KMS-11 (cell line): ENCODE results near the gene OSBPL3.

ENCODE experiments used
- H2AFZ ChIP-seq: fragments of 200-600 bp; sonication (generic); 2 replicates; pipeline ENCODE4 v1.6.1; 2016; ENCODE audit warnings: antibody characterized with exemption, mixed run types, low read depth
- H3K27ac ChIP-seq: fragments of 200-600 bp; sonication (generic); 2 replicates; pipeline ENCODE4 v1.6.1; 2016; ENCODE audit warnings: mild to moderate bottlenecking, mixed run types
- H3K27me3 ChIP-seq: fragments of 200-600 bp; sonication (generic); 2 replicates; pipeline ENCODE4 v1.6.1; 2017; ENCODE audit warnings: mild to moderate bottlenecking, low read depth, mixed run types, moderate library complexity; ENCODE audit not compliant: insufficient read depth
- H3K36me3 ChIP-seq: fragments of 200-600 bp; sonication (generic); 2 replicates; pipeline ENCODE4 v1.6.1; 2017; ENCODE audit warnings: mild to moderate bottlenecking, mixed run types; ENCODE audit not compliant: insufficient read depth
- H3K4me1 ChIP-seq: fragments of 200-600 bp; sonication (generic); 2 replicates; pipeline ENCODE4 v1.6.1; 2016; ENCODE audit warnings: mild to moderate bottlenecking, low read depth, mixed run types; ENCODE audit not compliant: poor library complexity, severe bottlenecking
- H3K4me2 ChIP-seq: fragments of 200-600 bp; sonication (generic); 2 replicates; pipeline ENCODE4 v1.7.0; 2016; ENCODE audit warnings: mild to moderate bottlenecking, mixed run types
- H3K4me3 ChIP-seq: fragments of 200-600 bp; sonication (generic); IDR thresholded peaks from 2 replicates; pipeline ENCODE4 v1.6.1; 2017; ENCODE audit warnings: low read depth, low read length, mixed read lengths; ENCODE audit not compliant: insufficient read depth
- H3K79me2 ChIP-seq: fragments of 200-600 bp; sonication (generic); 2 replicates; pipeline ENCODE4 v1.6.1; 2016; ENCODE audit warnings: low read depth, mixed run types; ENCODE audit not compliant: insufficient read depth
- H3K9ac ChIP-seq: fragments of 200-600 bp; sonication (generic); 2 replicates; pipeline ENCODE4 v1.6.1; 2016; ENCODE audit warnings: mild to moderate bottlenecking, mixed run types
- H4K20me1 ChIP-seq: fragments of 200-600 bp; sonication (generic); 2 replicates; pipeline ENCODE4 v1.6.1; 2016; ENCODE audit warnings: mild to moderate bottlenecking, mixed run types; ENCODE audit not compliant: insufficient read depth
- CTCF ChIP-seq: fragments of 200-600 bp; sonication (generic); conservative IDR thresholded peaks from 2 replicates; pipeline ENCODE4 v1.6.1; 2017; ENCODE audit warnings: low read depth, mild to moderate bottlenecking, antibody characterized with exemption, low read length, moderate library complexity, mixed read lengths

OSBPL3 gene

DNA sequence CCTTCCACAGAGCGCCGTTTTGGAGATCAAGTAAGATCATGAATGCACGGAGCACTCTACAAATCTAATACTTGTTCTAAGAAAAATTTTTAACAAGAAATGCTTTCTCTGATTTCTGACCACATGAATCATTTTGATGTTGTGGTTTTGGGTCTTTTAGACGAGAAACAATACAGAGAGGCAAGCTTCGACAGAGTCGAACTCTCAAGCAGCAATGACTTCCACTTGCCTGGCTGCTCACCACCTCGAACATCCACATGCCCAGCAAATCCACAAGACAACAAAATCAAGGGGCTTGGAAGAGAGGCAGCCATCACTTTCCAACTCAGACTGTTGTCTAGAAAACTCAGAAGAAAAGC is 153.3 kb downstream of the OSBPL3 start:
- Histone ChIP-seq H2AFZ (no peak overlapping the region), H3K4me1 (peaks cover 35% of the 10 kb centered on the region), H3K79me2 (no peaks in the 10 kb centered on the region), H3K4me2 (no peak overlapping the region), H3K9ac (no peak overlapping the region), H3K27me3 (no peaks in the 10 kb centered on the region), H3K4me3 (no peak overlapping the region), H3K27ac (no peak overlapping the region), H4K20me1 (no peaks in the 10 kb centered on the region), H3K36me3 (no peaks in the 10 kb centered on the region)
- TF ChIP-seq CTCF, result no peak

- H3K36me3 ChIP-seq, result no peaks in the 10 kb centered on the region
- no peak overlapping the region for H2AFZ ChIP-seq
- H3K4me1 ChIP-seq, result peaks cover 39% of the 10 kb centered on the region
- no peaks in the 10 kb centered on the region for H4K20me1 ChIP-seq
- H3K4me2 ChIP-seq, result no peak overlapping the region
- no peak overlapping the region for H3K27ac ChIP-seq
- no peaks in the 10 kb centered on the region for H3K79me2 ChIP-seq
- H3K9ac ChIP-seq, result no peak overlapping the region
- no peak for TF ChIP-seq CTCF
- H3K27me3 ChIP-seq, result no peaks in the 10 kb centered on the region
- H3K4me3 ChIP-seq, result no peak overlapping the region
These were observed 153.9 kb downstream of the OSBPL3 start for GRCh38 chr7:24825931-24826661.

DNA sequence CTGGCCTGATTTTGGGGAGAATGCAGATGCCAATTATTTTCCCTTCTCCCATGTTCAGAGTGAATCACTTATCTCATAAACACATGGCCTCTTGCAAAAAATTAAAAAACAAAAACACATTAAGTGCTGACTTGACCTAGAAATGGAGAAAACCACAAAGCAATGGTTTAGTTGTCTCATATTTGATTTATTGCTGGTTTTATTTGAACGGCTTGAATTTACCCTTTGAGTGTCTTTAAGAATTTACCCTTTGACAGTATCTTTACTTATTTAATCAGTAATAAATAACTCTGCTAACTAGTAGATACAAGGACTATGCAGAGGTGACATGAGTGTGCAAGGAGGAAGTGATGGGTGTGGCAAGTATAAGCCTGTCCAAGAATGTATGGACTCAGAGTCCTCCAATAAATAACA is 154.6 kb downstream of the OSBPL3 start:
- Histone ChIP-seq H3K9ac (no peak overlapping the region), H3K27ac (no peak overlapping the region), H3K4me2 (no peak overlapping the region), H3K4me3 (no peak overlapping the region), H3K79me2 (no peaks in the 10 kb centered on the region), H2AFZ (no peak overlapping the region), H3K27me3 (no peaks in the 10 kb centered on the region), H3K36me3 (no peaks in the 10 kb centered on the region), H4K20me1 (no peaks in the 10 kb centered on the region), H3K4me1 (peaks cover 46% of the 10 kb centered on the region)
- TF ChIP-seq CTCF, result no peak

DNA sequence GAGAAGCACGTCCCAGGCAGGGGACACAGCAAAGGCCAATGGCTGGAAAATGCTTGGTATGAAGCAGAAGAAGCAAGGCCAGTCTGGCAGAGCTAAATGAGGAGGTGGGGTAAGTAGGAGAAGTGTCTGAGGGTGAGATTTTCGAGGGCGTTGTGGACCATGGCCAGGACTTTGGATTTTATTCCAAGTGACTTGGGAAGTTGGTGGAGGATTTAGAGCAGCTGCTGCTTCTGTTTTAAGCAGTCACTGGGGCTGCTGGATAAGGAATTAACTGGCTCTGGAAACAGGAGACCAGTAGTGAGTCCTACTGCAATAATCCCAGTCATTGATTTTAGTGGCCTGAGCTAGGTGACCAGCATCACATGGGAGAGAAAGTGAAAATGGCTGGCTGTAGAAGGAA is 155.1 kb downstream of the OSBPL3 start:
- no peak overlapping the region for H2AFZ ChIP-seq
- no peak for TF ChIP-seq CTCF
- no peak overlapping the region for H3K27ac ChIP-seq
- no peaks in the 10 kb centered on the region for H3K36me3 ChIP-seq
- H4K20me1 ChIP-seq, result no peaks in the 10 kb centered on the region
- H3K4me2 ChIP-seq, result no peak overlapping the region
- no peaks in the 10 kb centered on the region for H3K27me3 ChIP-seq
- H3K4me3 ChIP-seq, result no peak overlapping the region
- H3K9ac ChIP-seq, result no peak overlapping the region
- no peaks in the 10 kb centered on the region for H3K79me2 ChIP-seq
- H3K4me1 ChIP-seq, result peaks cover 51% of the 10 kb centered on the region
